WTC11 (cell line): ENCODE results near the gene NLRP13. TPM values are rescaled to one million over a fixed set of nuclear protein-coding genes. Genes with fewer than 3 reads are reported as not detected.

Source experiments
- CREM ChIP-seq: sonication (generic); formaldehyde crosslinking; IDR thresholded peaks from 2 replicates; pipeline ENCODE4 v1.8.1; 2022; ENCODE audit warnings: mild to moderate bottlenecking, missing genetic modification reagents, moderate library complexity
- FOXP1 ChIP-seq: sonication (generic); formaldehyde crosslinking; IDR thresholded peaks from 2 replicates; pipeline ENCODE4 v1.8.0; 2022; ENCODE audit warnings: missing genetic modification reagents, mild to moderate bottlenecking, moderate library complexity, borderline replicate concordance
- total RNA-seq: library from RNA; stranded (reverse); gene quantifications from 3 replicates; pipeline ENCODE4 v1.2.3, GENCODE V29; 2021
- TF ChIP-seq, protein P1 (sequence below): fragments of 200-600 bp; IDR thresholded peaks from 2 replicates; pipeline ENCODE4 v1.8.0; 2022; ENCODE audit warnings: antibody characterized with exemption
- TF ChIP-seq, protein P2 (sequence below): sonication (generic); formaldehyde crosslinking; IDR thresholded peaks from 2 replicates; pipeline ENCODE4 v1.8.0; 2022; ENCODE audit warnings: mild to moderate bottlenecking, missing genetic modification reagents
- TF ChIP-seq, protein P3 (sequence below): sonication (generic); formaldehyde crosslinking; IDR thresholded peaks from 2 replicates; pipeline ENCODE4 v1.8.0; 2022; ENCODE audit warnings: missing genetic modification reagents

Gene NLRP13
- total RNA-seq, 1 experiment from 2014 or later, result not detected

DNA sequence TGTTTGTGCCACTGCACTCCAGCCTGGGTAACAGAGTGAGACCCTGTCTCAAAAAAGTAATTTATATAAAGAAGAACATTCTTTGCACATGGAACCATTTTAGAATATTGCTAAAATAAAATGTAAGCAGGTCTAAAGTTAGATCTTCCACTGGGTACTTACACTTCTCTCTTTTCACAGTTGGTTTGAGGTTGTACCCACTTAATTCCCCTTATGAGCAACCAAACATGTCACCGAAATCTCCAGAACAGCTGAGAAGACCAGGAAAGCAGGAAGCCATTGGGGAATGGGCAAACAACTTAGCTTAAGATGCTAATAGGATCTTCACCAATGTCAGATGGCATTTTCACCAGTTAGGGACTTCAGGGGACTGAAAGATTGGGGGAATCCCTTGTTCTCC is 77.0 kb downstream of the NLRP13 start (continued):
- TF ChIP-seq, protein P1, sequence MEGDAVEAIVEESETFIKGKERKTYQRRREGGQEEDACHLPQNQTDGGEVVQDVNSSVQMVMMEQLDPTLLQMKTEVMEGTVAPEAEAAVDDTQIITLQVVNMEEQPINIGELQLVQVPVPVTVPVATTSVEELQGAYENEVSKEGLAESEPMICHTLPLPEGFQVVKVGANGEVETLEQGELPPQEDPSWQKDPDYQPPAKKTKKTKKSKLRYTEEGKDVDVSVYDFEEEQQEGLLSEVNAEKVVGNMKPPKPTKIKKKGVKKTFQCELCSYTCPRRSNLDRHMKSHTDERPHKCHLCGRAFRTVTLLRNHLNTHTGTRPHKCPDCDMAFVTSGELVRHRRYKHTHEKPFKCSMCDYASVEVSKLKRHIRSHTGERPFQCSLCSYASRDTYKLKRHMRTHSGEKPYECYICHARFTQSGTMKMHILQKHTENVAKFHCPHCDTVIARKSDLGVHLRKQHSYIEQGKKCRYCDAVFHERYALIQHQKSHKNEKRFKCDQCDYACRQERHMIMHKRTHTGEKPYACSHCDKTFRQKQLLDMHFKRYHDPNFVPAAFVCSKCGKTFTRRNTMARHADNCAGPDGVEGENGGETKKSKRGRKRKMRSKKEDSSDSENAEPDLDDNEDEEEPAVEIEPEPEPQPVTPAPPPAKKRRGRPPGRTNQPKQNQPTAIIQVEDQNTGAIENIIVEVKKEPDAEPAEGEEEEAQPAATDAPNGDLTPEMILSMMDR, result no peak
- no peak for TF ChIP-seq FOXP1 (CRISPR knock-in tag)
- TF ChIP-seq, protein P2, sequence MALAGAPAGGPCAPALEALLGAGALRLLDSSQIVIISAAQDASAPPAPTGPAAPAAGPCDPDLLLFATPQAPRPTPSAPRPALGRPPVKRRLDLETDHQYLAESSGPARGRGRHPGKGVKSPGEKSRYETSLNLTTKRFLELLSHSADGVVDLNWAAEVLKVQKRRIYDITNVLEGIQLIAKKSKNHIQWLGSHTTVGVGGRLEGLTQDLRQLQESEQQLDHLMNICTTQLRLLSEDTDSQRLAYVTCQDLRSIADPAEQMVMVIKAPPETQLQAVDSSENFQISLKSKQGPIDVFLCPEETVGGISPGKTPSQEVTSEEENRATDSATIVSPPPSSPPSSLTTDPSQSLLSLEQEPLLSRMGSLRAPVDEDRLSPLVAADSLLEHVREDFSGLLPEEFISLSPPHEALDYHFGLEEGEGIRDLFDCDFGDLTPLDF (CRISPR knock-in tag), result no peak
- TF ChIP-seq CREM (CRISPR knock-in tag), result no peak
- TF ChIP-seq, protein P3, sequence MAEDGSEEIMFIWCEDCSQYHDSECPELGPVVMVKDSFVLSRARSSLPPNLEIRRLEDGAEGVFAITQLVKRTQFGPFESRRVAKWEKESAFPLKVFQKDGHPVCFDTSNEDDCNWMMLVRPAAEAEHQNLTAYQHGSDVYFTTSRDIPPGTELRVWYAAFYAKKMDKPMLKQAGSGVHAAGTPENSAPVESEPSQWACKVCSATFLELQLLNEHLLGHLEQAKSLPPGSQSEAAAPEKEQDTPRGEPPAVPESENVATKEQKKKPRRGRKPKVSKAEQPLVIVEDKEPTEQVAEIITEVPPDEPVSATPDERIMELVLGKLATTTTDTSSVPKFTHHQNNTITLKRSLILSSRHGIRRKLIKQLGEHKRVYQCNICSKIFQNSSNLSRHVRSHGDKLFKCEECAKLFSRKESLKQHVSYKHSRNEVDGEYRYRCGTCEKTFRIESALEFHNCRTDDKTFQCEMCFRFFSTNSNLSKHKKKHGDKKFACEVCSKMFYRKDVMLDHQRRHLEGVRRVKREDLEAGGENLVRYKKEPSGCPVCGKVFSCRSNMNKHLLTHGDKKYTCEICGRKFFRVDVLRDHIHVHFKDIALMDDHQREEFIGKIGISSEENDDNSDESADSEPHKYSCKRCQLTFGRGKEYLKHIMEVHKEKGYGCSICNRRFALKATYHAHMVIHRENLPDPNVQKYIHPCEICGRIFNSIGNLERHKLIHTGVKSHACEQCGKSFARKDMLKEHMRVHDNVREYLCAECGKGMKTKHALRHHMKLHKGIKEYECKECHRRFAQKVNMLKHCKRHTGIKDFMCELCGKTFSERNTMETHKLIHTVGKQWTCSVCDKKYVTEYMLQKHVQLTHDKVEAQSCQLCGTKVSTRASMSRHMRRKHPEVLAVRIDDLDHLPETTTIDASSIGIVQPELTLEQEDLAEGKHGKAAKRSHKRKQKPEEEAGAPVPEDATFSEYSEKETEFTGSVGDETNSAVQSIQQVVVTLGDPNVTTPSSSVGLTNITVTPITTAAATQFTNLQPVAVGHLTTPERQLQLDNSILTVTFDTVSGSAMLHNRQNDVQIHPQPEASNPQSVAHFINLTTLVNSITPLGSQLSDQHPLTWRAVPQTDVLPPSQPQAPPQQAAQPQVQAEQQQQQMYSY (CRISPR knock-in tag), result no peak

Other genes starting within 250 kb of the NLRP13 start
- gene NLRP9, start 193.9 kb downstream of the NLRP13 start, total RNA-seq, result not detected in 3 replicates
- not detected in 3 replicates for gene RFPL4A, start 173.2 kb downstream of the NLRP13 start, total RNA-seq
- gene RFPL4AL1, start 163.2 kb downstream of the NLRP13 start, total RNA-seq, result not detected in 3 replicates
- gene NLRP11, start 100.3 kb downstream of the NLRP13 start, total RNA-seq, result not detected in 3 replicates
- gene NLRP4, start 95.8 kb downstream of the NLRP13 start, total RNA-seq, result not detected in 3 replicates
- gene NLRP8, start 15.5 kb upstream of the NLRP13 start, total RNA-seq, result not detected in 3 replicates
- not detected in 3 replicates for gene NLRP5, start 54.4 kb upstream of the NLRP13 start, total RNA-seq
- gene ZNF787, start 189.0 kb upstream of the NLRP13 start, total RNA-seq, result 60.8 to 62.9 TPM (median 62.0 TPM) in 3 replicates
- 84.0 to 87.9 TPM (median 87.7 TPM) in 3 replicates for gene ZNF444, start 209.0 kb upstream of the NLRP13 start, total RNA-seq
- gene GALP, start 243.7 kb upstream of the NLRP13 start, total RNA-seq, result not detected in 3 replicates